SK-N-DZ (cell line): ENCODE data around the gene DDX1.
A peak's percentile ranks its signal among the peaks of the same experiment; 100 is the strongest.

Experiments
- DNase-seq: peaks from one replicate; pipeline ENCODE4 v3.0.0-alpha.2; 2015; ENCODE audit warnings: low spot score

DDX1 gene

DNA sequence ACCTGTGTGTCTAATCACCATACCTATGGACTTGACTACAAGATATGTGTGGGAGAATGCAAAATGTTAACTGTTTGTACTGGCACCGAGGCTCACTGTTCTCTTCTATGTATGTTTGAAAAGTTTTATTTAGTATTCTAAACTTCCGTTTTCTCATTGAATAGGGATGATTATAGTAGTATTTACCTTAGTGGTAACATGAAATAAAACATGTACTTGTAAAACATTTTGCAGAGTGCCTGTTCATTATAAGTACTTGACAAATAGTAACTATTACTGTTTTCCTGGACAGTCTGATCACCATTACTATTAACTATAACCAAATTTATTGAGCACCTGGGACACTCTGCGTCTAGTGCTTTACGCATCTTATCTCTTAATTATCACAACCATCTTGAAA lies 24.8 kb downstream of the DDX1 start:
- peak; percentile 91 for DNase-seq

DNA sequence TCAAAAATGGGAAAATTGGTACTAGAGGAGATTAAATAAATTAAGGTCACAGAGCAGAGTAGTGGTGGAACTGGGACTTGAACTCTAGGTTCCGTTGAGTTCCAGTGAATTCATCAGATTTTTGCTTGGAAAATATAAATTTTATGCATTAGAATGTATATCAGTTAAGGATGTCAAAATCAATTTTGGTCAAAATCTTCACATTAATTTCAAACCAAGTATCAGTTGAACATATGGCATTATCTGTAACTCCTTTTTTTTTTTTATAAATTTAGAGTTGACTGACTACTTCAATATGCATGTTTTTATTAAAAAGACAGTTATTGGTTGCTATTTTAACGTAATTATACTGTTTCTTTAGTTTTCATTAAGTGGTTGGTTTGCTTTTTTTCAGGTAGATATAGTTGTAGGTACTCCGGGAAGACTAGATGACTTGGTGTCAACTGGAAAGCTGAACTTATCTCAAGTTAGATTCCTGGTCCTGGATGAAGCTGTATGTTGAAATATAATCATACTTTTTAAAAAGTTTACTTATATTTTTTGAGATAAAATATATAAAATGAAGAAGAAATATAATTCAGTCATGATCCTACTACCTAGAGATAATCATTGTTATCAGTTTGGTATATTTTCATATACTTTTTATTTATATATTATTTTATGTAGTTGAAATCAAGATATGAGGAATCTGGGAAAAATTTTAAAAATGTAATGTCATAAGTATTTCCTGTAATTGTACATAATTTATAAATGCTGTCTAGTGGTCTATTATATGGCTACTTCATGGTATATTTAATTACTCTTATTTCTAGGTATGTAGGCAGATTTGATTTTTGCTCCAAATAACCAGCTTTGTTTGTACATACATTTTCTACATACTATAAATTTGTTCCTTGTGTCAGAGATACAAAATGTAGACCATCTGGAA lies 25.4 kb downstream of the DDX1 start:
- peak; percentile 92 for DNase-seq

DNA sequence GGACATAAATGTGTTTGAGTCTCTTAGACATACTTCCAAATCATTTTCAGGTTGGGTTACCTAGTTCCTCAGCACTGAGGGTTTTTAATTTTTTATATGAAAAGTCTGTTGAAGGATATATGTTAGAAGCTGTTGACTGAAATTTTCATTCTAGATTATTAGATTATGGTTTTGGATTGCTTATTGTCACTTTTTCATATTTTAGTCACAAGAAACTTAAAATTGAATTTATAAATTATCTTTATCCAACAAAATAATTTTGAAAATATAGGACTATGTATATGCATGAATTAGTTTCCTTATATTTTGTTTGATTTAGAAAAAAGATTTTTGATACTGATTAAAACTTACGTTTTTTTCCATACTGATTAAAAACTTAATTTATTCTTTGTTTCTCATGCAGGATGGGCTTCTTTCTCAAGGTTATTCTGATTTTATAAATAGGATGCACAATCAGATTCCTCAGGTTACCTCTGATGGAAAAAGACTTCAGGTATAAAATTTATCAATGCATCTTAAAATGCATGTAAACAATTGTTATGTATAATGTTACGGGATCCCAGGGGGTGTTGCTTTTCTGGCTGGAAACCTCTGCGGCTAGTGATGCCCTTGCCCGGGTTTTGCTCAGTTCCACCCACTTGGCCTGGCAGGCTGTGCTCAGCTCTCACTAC lies 26.2 kb downstream of the DDX1 start:
- peak; percentile 90 for DNase-seq

DNA sequence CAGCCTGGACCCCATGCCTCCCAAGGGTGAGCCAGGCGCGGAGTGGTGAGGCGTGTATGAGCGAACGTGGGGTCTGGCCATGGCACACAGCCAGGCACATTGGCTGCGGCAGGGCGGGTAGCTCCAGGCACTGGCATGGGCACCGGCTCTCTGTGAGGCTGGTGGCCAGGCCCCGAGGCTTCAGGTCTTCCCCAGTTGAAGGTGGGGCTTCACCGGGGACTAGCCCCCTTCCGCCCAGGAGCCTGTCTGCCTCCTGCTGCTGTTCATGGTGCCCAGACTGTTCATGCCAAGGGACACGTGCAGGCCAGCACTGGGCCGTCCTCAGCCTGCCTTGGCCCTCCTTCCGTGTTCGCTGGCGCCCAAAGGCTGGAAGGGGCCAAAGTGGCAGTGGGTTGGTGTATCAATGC lies 26.8 kb downstream of the DDX1 start:
- DNase-seq = no peak

DNA sequence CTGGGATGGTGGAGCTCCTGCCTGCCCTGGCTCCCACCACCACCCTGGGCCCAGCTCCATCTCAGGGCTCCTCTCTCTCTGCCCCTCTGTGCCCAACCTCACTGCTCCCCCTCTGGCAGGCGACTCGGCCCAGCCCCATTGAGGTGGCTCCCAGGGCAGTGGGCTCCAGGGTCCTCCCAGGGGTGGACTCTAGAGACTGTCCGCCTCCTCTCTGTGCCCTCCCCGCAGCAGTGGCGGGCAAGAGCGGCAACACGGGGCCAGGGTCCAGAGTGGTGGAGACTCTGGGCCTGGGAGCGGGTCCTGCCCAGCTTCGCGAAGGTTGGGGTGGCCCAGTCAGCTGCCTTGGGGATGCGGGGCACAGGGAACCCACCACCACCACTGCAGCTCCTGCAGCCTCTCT lies 27.4 kb downstream of the DDX1 start:
- DNase-seq = no peak

DNA sequence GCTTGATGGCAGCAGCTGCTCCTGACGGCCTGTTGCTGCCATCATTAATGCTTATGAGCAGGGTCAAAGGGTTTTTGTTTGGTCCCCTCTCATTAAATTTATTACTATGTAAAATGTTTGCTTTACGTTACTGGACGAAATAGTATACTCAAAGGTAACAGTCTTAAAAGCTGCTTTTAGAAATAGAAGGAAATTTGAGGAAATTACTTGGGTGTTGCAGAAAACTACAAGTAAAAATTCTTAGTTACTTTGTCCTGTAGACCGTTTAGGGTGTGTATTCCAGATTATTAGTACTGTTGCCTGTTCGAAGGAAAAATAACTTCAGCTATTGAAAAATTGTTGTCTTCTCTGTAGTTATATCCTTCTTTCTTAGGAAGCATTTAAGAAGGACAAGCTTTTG lies 27.8 kb downstream of the DDX1 start:
- DNase-seq = peak; percentile 91

DNA sequence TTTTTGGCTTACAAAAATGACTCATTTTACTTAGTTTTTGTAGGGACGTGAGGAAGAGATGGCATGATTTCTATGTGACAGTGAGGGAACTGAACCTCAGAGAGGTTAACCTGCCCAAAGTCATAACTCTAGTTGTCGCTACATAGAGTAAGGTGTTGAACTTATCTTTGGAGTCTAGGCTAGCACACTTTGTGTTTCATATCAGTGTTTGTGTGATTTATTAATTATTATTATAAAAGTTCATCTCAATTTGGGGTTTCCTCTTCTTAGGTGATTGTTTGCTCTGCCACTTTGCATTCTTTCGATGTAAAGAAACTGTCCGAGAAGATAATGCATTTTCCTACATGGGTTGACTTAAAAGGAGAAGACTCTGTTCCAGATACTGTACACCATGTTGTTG lies 28.3 kb downstream of the DDX1 start:
- DNase-seq = peak; percentile 91

DNA sequence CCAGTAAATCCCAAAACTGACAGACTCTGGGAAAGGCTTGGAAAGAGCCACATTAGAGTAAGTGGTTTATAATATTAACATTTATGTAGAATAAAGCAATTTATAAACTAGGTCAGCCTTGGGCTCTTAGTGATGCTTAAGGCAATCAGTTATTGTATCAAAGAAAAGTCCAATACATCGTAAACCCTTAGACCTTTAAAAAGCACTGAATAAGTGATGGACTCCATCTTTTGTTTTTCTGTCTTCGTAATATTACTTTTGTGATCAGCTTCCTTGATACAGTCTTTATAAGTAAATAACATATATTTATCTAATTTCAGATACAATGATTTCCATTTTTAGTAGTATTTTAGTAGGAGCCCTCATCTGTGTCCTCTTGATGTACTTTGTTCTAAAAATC lies 28.7 kb downstream of the DDX1 start:
- peak; percentile 91 for DNase-seq

DNA sequence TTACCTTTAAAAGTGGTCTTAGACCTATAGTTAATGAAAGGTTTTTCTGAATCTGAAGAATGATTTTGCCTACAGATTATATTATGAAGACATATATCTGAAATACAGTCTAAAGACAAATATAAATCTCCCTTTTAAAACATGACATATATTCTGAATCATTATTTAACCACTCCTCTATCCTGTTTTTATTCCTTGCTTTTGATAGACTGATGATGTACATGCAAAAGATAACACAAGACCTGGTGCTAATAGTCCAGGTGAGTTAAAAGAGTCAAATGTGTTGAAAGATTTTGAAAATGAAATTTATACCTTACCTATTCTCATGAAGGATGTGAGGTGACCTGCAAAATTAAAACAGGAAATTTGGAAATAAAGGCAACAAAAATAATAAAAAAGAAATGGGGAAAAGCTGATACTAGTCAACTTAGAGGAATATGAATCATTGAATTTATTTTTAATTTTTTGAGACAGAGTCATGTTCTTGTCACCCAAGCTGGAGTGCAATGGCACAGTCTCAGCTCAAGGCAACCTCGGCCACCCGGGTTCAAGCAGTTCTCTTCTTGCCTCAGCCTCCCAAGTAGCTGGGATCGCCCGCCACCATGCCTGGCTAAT lies 29.3 kb downstream of the DDX1 start:
- DNase-seq = peak; percentile 92

DNA sequence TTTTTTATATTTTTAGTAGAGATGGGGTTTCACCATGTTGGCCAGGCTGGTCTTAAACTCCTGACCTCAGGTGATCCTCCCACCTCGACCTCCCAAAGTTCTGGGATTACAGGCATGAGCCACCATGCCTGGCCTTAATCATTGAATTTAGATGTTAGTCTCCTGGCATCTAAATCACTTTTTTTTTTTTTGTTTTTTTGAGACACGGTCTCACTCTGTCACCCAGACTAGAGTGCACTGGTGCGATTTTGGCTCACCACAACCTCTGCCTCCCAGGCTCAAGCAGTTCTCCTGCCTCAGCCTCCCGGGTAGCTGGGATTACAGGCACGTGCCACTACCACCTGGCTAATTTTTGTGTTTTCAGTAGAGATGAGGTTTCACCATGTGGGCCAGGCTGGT lies 29.8 kb downstream of the DDX1 start:
- peak; percentile 91 for DNase-seq

DNA sequence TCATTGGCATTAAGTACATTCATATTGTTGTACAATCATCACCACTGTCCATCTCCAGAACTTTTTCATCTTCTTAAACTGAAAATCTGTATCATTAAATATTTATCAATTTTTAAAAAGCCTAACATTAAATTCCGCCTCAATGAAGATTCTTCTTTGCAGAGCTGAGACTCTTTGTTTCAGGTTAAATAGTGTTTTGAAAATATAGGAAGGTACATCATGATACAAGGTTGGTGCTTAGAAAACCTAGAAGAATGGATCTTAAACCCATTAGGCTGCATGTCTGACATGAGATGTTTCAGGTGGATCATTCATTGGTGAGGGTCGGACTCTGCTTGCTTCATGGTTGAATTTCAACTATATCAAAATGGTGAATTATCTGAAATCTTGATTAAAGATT lies 30.5 kb downstream of the DDX1 start:
- peak; percentile 91 for DNase-seq

DNA sequence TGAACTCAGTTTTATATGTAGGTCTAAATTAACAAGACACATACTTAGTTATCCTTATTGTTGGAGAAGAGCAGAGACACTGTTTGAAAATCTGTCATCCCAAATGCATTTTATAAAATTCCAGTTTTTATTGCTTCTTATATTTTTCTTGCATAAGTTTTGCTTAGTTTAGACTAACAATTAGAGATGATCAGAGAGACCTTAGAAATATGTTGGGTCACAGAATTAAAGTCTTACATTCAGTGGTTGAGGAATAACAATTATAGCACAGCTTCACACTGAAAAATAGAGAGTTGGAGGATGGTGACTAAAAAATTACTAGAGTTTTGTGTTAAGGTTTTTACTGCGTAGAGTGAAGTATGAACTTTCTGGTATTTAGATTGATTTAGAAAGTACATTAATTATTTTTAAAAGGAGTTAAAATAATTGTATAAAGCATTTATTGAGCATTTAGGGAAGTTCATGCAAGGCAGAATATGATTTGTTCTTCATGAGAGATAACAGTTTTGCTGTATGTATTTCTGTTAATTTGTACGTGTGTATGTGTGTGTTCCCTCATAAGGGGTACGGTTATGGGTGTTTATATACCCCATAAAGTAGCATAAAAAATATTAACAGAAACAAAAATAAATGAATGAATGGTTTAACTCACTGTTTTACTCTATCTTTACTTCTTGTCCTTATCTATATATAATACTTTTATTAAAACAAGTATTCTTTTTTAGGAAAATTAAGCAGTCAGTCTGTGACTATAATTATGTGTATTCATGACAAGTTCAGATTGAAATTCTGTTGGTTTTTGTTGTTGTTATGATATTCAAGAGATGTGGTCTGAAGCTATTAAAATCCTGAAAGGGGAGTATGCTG lies 31.2 kb downstream of the DDX1 start:
- DNase-seq = peak; percentile 91

DNA sequence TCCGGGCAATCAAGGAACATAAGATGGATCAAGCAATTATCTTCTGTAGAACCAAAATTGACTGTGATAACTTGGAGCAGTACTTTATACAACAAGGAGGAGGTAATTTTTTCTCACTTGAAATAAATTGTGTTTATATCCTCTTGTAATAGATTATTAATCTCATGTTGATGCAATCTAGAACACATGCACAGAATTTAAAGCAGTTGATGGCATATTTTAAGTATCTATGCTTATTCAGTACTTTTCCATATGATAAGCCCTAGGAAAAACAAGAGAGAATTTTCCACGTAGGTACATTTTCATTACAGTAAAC lies 31.8 kb downstream of the DDX1 start:
- peak; percentile 90 for DNase-seq

DNA sequence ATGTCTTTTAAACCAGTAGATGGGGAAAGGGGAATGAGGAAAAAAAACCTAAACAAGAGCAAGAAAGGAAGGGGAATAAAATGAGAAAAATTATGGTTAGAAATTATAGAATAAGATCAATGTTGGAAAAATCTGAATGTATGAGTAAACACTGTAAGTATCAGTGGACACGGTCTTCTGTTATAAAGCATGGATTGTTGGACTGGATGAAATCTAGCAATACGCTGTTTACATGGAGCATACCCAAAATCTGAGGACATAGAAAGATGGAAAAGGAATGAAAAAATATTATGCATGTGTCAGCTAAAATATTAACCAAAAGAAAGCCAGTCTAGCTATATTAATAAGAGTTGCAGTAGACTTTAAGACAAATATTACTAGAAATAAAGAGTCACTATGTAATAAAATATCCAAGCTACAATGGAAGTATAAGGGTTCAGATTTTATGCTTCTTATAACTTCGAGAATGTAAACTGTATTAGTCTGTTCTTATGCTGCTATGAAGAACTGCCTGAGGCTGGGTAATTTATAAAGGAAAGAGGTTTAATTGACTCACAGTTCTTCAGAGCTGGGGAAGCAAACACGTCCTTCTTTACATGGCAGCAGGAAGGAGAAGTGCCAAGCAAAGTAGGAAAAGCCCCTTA lies 32.4 kb downstream of the DDX1 start:
- peak; percentile 91 for DNase-seq

DNA sequence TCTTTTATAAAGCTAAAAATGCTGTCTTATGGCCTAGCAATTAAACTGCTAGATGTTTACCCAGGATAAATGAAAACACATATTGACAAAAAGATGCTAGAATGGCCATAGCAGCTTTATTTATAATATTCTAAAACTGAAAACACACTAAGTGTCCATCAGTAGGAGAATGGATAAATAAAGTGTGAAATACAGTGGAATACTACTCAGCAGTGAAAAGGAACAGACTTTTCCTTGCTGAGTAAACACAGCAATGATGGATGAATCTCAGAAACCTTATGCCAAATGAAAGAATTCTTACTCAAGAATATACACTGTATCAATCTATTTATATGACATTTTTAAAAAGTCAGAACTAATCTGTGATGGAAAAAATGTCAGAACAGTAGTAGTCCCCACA lies 33.2 kb downstream of the DDX1 start:
- DNase-seq = peak; percentile 92

DNA sequence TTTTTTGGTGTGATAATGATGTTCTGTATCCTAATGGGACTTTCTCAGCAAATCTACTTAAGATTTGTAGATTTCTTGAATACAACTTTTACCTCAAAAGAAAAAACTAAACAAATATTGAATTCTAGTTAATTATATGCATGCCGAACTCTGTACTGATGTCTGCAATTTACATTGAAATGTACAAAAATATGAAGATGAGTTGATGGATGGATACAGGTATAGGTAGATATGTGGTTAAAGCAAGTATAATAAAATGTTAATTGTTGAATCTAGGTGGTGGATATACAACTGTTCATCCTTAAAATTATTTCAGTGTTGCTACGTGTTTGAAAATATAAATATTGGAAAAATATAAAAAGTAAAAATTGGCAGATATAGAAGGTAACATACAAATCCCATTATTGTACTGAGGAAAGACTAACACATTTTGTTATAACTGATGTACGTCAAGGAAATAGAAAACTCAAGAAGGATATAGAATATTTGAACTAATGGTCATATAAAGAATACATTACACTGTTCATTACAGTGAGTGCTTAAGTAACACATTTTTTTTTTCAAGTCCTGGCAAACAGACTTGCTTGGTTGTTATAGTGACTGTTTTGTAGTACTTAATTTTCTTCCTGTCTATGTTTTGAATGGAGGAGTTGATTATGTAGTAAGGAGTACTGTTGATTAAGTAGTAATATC lies 33.8 kb downstream of the DDX1 start:
- peak; percentile 91 for DNase-seq

DNA sequence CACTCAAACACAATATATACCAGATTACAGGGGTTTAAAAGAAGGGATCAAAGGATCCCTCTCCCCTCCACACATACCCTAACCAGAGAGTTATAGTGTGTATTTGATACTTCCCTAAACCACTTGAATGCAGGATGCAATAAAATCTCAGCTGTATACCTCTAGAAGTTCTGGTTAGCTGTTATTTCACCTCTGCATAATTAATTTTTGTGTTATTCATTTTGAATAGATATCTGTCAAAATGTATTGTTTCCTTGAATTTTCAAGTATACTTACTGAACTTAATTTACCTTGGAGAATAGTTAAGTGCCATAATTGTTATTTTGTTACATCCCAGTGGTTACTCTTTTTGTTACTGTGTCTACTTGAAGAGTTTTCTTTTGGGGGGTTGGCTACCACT lies 34.5 kb downstream of the DDX1 start:
- DNase-seq = peak; percentile 91

DNA sequence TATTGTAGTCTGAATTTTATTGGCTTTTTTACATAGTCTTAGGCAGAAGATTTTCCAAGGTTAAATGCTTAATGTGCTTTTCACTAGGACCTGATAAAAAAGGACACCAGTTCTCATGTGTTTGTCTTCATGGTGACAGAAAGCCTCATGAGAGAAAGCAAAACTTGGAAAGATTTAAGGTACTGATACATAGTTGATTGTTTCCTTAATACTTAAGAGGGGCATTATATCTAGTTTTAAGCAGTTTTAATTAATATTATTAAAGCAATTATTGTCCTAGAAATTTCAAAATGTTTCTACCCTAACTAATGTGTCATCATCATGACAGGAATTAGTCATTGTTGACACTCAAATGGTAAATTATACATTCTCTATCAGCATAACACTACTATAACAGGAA lies 35.3 kb downstream of the DDX1 start:
- peak; percentile 91 for DNase-seq

DNA sequence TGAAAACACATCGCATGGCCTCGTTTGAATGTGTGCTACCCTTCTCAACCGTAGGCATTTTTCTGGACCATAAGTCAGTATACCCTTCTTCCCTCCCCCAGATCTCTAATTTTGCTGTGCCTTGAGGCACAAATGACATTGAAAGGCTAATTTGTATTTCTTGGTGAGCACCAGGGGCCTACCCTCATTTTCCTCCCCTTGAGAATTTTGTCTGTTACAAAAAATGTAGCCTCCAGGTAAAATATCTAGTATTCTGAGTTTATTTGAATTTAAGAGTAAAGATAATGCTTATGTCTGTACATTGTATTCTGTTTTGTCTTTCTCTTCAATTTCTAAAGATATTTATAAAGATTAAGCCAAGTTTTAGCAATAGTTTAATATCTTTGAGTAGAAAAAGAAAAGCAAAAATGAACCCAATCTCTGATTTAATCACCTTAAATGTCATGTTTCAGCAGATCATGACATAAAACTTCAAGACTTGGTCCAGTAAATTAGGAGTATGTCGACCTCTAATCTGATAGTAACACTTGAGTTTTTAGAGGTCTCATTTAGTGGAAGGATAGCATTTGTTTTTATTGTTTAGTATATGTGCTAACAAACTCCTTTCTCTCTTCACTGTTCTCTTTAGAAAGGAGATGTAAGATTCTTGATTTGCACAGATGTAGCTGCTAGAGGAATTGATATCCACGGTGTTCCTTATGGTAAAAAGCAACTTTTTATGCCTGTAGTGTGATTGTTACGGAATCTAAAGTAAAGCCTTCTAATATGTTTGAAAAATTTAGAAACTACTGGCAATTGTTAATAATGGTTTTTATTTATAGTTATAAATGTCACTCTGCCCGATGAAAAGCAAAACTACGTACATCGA lies 36.4 kb downstream of the DDX1 start:
- DNase-seq = peak; percentile 91
